Measurements from ENCODE around the gene LCN15. TPM values are rescaled to one million over a fixed set of nuclear protein-coding genes. Genes with fewer than 3 reads are reported as not detected.

LCN15 gene
- total RNA-seq, 2 experiments from 2014 or later = not detected

DNA sequence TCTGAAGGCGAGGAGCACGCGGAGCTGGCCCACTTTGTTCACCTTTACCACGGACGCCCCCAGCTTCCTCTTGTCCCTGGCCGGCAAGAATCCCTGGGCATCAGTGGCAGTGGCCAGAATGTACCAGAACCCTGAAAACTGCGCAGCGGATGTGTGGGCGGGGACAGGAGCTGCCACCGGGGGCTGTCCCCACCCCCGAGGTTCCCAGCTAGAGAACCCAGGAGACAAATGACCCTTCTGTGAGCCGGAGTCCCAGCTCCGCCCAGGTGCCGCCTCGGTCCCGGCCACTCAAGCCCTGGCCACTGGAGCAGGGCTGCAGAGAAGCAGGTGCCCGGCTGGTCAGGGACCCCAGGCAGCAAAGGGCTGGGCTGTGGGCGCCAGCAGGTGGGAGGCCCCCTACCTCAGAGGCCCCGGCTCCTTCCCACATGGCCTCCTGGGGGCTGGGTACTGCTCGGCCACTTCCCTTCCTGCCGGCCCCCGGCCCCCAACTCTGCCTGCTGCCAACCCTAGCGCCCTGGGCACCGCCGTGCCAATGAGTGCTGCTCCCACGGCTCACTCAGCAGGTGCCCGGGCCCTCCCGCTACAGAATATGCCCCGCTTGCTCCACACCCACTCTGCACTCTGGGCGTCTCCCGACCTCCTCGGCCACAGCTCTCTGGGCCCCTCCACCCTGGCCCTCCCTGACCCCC, 22.3 kb downstream of the LCN15 start:
- CTCF ChIA-PET (ENCODE audit: unreplicated experiment) = no interaction called here
- POLR2A ChIA-PET = interaction anchor here (0.8 kb wide), 1 partner anchor 362 kb away, joined by 3 read pairs; no protein-coding TSS in a partner anchor
- H3K36me3 ChIP-seq (ENCODE audit: insufficient read depth, low read length) = no peaks in the 10 kb centered on the region
- no peaks in the 10 kb centered on the region for H3K9me3 ChIP-seq (ENCODE audit: low read length)
- intact Hi-C loops (cut with micrococcal nuclease; ENCODE audit: unreplicated experiment) = no loop called here
- TF ChIP-seq EZH2phosphoT487 (IDR thresholded peaks at IDR 0.05; ENCODE audit: borderline replicate concordance, low read depth, low read length) = no peak
- H3K4me1 ChIP-seq (ENCODE audit: insufficient read depth, low read length, poor library complexity, severe bottlenecking) = peaks cover 6% of the 10 kb centered on the region
- DNase-seq (ENCODE audit: low spot score) = no peak
- H2AFZ ChIP-seq (ENCODE audit: low read length) = no peak overlapping the region
- no TSS peak for BruUV-seq (replicated peaks)
- no peaks in the 10 kb centered on the region for H3K9me2 ChIP-seq (ENCODE audit: insufficient read depth, low read length)
- H3K4me2 ChIP-seq (ENCODE audit: low read length) = no peak overlapping the region
- H3K79me2 ChIP-seq (ENCODE audit: insufficient read depth, low read depth, low read length) = no peaks in the 10 kb centered on the region
- H3K27ac ChIP-seq (ENCODE audit: low read depth, low read length, poor library complexity, severe bottlenecking) = no peak overlapping the region
- no peaks in the 10 kb centered on the region for H4K20me1 ChIP-seq (ENCODE audit: insufficient read depth, low read length)
- H3K4me3 ChIP-seq (ENCODE audit: low read depth, low read length, poor library complexity, severe bottlenecking) = no peak overlapping the region

DNA sequence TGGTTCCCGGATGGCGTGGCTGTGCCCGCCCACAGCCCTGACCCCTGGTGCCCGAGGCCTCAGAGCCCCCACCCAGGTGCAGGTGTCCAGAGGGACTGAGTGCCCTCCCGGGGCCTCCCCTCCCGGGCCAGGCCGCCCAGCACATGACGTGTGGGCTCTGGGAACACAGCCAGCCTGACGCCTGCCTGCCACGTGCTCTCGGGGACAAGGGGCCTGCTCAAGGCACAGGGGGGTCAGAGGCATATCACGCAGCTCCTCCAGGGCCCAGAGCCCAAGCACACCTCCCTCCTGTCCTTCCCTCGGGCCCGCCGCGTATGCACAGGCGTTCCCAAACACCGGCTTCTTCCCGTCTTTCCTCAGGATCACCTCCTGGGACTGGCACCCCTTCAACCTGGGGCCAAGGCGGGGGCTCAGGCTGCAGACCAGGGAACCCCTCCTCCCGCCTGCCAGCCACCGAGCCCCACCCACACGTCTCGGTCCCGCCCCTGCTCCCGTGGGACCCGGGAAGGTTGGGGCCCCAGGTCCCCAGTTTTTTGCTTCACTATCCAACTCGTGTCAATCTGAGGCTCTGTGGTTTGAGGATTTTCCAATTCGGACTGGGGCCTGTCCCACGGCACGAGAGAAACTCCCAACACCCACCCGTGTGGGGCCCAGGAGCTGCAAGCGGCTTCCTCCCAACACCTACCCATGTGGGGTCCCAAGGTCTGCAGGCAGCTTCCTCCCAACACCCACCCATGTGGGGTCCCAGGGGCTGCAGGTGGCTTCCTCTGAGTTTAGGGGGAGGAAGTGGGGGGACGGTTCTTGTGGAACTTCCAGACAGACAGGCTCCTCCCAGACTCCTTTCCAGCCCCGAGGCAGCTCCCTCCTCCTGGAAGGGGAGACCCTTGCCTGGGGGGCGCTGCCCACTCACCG, 23.1 kb downstream of the LCN15 start:
- BruUV-seq (replicated peaks) = no TSS peak
- H3K4me2 ChIP-seq (ENCODE audit: low read length) = no peak overlapping the region
- H3K9me3 ChIP-seq (ENCODE audit: low read length) = no peaks in the 10 kb centered on the region
- ChIA-PET POLR2A (interaction anchor here (0.8 kb wide), 1 partner anchor 363 kb away, joined by 3 read pairs; no protein-coding TSS in a partner anchor), CTCF (ENCODE audit: unreplicated experiment) (no interaction called here)
- H3K36me3 ChIP-seq (ENCODE audit: insufficient read depth, low read length) = no peaks in the 10 kb centered on the region
- H3K27ac ChIP-seq (ENCODE audit: low read depth, low read length, poor library complexity, severe bottlenecking) = no peak overlapping the region
- H3K4me1 ChIP-seq (ENCODE audit: insufficient read depth, low read length, poor library complexity, severe bottlenecking) = peaks cover 6% of the 10 kb centered on the region
- H4K20me1 ChIP-seq (ENCODE audit: insufficient read depth, low read length) = no peaks in the 10 kb centered on the region
- H3K79me2 ChIP-seq (ENCODE audit: insufficient read depth, low read depth, low read length) = no peaks in the 10 kb centered on the region
- H2AFZ ChIP-seq (ENCODE audit: low read length) = no peak overlapping the region
- no peak for DNase-seq (ENCODE audit: low spot score)
- intact Hi-C loops (cut with micrococcal nuclease; ENCODE audit: unreplicated experiment) = no loop called here
- H3K4me3 ChIP-seq (ENCODE audit: low read depth, low read length, poor library complexity, severe bottlenecking) = no peak overlapping the region
- TF ChIP-seq EZH2phosphoT487 (IDR thresholded peaks at IDR 0.05; ENCODE audit: borderline replicate concordance, low read depth, low read length) = no peak
- H3K9me2 ChIP-seq (ENCODE audit: insufficient read depth, low read length) = no peaks in the 10 kb centered on the region

DNA sequence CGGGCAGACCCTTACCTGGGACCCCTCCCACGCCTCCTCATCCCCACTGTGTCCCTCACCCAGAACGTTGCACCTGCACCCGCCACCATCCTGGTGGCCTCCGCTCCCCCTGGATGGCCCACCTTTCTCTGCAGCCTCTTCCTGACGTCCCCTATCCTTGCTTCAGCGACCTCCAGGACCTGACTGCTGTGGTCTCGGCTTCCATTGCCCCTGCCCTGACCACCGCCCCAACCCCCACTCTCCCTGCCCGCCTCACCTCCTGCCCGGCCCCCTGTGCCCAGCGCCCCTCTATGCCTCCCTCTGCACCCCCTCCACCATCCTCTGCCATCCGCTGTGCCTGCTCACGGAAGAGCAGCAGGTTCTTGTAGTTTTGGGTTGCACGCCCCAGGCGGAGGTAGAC, 23.8 kb downstream of the LCN15 start:
- Histone ChIP-seq H2AFZ (ENCODE audit: low read length) (no peak overlapping the region), H3K9me2 (ENCODE audit: insufficient read depth, low read length) (no peaks in the 10 kb centered on the region), H3K9me3 (ENCODE audit: low read length) (no peaks in the 10 kb centered on the region), H3K27ac (ENCODE audit: low read depth, low read length, poor library complexity, severe bottlenecking) (no peak overlapping the region), H3K36me3 (ENCODE audit: insufficient read depth, low read length) (no peaks in the 10 kb centered on the region), H3K4me3 (ENCODE audit: low read depth, low read length, poor library complexity, severe bottlenecking) (no peak overlapping the region), H3K4me1 (ENCODE audit: insufficient read depth, low read length, poor library complexity, severe bottlenecking) (peaks cover 6% of the 10 kb centered on the region), H3K4me2 (ENCODE audit: low read length) (no peak overlapping the region), H3K79me2 (ENCODE audit: insufficient read depth, low read depth, low read length) (no peaks in the 10 kb centered on the region), H4K20me1 (ENCODE audit: insufficient read depth, low read length) (no peaks in the 10 kb centered on the region)
- intact Hi-C loops (cut with micrococcal nuclease; ENCODE audit: unreplicated experiment) = no loop called here
- POLR2A ChIA-PET = no interaction called here
- CTCF ChIA-PET (ENCODE audit: unreplicated experiment) = no interaction called here
- no TSS peak for BruUV-seq (replicated peaks)
- TF ChIP-seq EZH2phosphoT487 (IDR thresholded peaks at IDR 0.05; ENCODE audit: borderline replicate concordance, low read depth, low read length) = no peak
- TF ChIP-seq, protein P1, sequence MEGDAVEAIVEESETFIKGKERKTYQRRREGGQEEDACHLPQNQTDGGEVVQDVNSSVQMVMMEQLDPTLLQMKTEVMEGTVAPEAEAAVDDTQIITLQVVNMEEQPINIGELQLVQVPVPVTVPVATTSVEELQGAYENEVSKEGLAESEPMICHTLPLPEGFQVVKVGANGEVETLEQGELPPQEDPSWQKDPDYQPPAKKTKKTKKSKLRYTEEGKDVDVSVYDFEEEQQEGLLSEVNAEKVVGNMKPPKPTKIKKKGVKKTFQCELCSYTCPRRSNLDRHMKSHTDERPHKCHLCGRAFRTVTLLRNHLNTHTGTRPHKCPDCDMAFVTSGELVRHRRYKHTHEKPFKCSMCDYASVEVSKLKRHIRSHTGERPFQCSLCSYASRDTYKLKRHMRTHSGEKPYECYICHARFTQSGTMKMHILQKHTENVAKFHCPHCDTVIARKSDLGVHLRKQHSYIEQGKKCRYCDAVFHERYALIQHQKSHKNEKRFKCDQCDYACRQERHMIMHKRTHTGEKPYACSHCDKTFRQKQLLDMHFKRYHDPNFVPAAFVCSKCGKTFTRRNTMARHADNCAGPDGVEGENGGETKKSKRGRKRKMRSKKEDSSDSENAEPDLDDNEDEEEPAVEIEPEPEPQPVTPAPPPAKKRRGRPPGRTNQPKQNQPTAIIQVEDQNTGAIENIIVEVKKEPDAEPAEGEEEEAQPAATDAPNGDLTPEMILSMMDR (conservative IDR thresholded peaks at IDR 0.05; ENCODE audit: low read length) = no peak
- DNase-seq (ENCODE audit: low spot score) = no peak

Measured in OCI-LY7 (cell line).